Fibroblast of lung (primary cell): ENCODE measurements around the gene TTLL11.

ENCODE experiments used
- EZH2 ChIP-seq: IDR thresholded peaks from 2 replicates; pipeline ENCODE4 v1.5.1; 2012; ENCODE audit warnings: low read length, control low read depth, mild to moderate bottlenecking; ENCODE audit errors: missing control alignments
- TF ChIP-seq, protein P1 (sequence below), 2 donors: IDR thresholded peaks in 1 of 2; conservative IDR thresholded peaks in 1 of 2; 1 replicate in 1 of 2; 2 replicates in 1 of 2; pipeline ENCODE4 v1.5.1; 2011 to 2012; ENCODE audit warnings: low read length in 2 of 2, control low read depth in 1 of 2, inconsistent platforms in 1 of 2, low read depth in 1 of 2, mild to moderate bottlenecking in 1 of 2

DNA sequence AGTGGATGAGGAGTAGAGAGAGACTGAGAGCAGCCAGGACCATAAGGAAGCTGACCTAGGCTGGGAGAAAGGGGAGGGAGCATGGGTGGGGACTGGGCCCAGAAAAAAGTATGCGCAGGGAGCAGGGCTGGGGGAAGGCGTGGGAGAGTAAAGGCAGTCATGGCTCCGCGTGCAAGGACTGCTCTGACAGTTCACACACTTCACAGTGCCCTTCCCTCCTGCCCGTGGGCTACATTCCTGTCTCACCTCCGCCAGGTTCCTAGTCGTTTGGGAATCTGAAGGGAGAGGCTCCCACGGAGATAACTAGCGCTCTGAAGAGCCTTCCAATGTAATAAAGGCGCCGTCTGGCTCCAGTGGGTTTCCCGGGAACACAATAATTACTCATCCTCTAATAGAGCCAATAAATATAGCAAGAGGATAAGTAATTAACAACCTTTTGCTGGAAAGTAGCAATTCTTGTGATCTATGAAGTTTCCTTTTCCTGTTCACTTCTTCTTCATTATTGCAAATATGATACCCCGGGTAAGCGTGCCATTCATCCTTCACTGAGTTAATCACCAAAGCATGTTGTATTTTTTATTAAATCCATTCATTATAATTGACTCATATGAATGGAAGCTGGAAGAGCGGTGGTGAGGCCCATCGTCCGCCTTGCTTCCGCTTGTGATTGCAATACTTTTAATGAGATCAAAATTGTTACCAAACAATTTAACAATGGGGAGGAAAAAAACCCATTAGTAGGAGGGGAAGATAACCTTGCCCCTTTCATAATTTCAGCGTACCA lies 39.3 kb downstream of the TTLL11 start:
- TF ChIP-seq, protein P1, sequence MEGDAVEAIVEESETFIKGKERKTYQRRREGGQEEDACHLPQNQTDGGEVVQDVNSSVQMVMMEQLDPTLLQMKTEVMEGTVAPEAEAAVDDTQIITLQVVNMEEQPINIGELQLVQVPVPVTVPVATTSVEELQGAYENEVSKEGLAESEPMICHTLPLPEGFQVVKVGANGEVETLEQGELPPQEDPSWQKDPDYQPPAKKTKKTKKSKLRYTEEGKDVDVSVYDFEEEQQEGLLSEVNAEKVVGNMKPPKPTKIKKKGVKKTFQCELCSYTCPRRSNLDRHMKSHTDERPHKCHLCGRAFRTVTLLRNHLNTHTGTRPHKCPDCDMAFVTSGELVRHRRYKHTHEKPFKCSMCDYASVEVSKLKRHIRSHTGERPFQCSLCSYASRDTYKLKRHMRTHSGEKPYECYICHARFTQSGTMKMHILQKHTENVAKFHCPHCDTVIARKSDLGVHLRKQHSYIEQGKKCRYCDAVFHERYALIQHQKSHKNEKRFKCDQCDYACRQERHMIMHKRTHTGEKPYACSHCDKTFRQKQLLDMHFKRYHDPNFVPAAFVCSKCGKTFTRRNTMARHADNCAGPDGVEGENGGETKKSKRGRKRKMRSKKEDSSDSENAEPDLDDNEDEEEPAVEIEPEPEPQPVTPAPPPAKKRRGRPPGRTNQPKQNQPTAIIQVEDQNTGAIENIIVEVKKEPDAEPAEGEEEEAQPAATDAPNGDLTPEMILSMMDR (conservative IDR thresholded peaks at IDR 0.05 in 1 of 2, IDR thresholded peaks at IDR 0.05 in 1 of 2; ENCODE audit: low read depth in 1 of 2, low read length in 2 of 2) = no peak
- TF ChIP-seq EZH2 = no peak
